Activated T-helper 1 cell treated with Interleukin-2 at 50 U/mL for 16 hours (primary cell): ENCODE results near the gene ATP6V0E1.

ENCODE experiments used
- DNase-seq: peaks from one replicate; pipeline ENCODE4 v3.0.0-alpha.2; 2020; ENCODE audit warnings: low read depth

The ATP6V0E1 gene

DNA sequence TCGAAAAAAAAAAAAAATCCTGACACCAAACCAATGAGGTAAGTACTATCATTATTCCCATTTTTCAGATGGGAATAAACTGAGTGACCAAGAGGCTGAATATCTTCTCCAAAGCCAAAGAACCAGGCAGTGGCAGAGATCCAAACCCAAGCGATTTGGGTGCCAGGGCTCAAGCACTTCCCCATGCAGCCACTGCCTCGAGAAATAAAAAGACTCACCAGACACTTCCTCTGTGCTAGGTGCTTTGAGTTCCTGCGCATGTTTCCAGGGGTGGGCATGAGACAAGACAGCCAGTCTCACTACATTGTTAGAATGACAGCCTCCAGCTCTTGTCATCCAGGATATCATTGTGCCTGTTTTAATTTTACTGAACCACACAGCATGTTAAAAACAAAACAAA, 26.6 kb upstream of the ATP6V0E1 start:
- no peak for DNase-seq

DNA sequence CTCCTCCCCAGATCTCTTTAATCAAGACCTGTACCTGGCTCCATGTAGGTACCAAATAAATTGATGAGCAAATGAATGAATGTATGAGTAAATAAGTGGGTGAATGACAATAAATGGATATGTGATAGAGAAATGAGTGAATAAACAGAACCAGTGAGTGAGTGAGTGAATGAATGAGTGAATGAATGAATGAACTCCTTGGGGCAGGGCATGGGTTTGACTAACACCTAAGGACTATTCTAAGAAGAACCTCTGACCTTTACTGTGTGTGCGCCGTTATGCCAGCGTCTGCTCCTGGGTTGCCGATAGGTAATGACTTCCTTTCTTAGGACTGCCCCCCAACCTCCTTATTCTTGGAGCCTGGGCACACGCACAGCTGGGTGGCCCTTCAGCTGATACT, 26.1 kb upstream of the ATP6V0E1 start:
- DNase-seq, result no peak

DNA sequence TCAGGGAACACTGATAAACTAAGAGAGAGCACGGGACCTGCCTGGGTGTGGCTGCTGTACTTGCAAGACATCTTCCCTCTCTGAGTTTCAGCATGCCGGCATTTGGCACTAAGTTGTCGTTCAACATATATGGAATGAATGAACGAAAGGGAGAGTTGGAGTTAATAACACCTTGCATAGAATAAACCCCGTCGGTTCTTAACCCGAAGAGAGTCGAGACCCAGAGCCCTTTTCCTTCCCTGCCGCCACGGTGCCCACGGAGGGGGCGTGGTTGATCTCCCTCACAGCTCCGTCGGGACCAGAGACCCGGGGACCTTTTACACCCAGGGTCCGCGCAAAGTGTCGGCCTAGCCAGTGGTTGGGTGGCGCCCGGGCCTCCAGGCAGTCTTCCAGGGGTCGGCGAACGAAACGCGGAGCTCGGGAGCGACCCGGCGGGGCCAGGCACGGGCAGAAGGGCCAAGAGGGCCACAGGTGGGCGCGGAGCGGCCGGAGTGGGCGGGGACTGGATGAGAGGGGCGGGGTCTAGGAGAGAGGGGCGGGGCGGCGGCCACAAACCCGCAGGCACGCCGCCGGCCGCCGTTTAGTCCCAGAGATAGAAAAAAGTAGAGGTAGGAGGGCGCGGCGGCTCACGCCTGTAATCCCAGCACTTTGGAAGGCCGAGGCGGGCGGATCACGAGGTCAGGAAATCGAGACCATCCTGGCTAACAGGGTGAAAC, 25.1 kb upstream of the ATP6V0E1 start:
- DNase-seq, result peak; percentile 50

DNA sequence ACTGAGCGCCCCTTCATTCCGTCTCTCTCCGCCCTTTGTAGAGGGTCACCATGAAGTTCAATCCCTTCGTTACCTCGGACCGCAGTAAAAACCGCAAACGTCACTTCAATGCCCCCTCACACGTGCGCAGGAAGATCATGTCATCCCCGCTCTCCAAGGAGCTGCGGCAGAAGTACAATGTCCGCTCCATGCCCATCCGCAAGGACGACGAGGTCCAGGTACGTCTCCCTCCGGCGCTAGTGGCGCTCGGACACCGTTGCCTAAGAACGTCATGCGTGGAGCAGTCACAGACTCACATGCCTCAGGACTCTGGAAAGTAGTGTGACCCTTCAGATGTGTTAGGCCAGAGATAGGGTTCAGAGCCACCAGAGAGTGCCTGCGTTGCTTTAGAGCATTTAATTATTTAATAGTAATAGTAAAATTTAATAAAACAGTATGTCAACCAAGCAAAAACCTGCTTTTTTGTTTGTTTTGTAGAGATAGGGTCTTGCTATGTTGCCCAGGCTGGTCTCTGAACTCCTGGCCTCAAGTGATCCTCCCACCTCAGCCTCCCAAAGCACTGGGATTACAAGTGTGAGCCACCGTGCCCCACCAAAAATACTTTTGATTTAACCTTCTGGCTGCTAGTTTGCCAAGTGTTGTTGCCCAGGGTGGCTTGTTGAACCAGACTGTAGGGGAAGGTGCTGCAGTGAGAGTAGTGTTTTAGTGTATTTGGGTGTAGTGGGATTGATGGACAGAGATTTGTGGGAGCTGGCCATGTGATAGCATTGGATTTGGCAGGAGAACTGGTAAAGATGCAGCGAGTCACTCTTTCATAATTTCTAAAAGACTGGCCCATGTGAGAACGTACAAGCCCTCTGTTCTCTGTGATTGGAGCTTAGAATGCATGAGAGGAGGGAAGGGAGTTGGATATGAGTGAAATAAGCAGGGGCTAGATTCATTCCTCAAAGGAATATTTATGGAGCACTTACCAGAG, 23.5 kb upstream of the ATP6V0E1 start:
- no peak for DNase-seq

DNA sequence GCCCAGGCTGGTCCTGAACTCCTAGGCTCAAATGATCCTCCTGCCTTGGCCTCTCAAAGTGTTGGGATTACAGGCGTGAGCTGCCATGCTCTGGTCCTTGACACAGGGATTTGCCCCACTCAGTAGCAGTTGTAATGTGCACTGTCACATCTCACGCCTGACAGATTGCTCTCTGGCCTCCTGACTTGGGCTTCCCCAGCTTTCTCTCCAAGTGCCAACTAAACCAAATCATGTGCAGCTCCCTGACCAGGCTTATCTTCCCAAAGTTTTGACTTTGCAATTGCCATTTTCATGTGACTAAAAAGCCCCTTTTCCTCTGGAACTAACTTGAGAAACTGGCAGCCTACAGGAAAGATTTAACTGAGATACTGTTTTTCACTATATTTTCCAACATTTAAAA, 13.7 kb upstream of the ATP6V0E1 start:
- no peak for DNase-seq

DNA sequence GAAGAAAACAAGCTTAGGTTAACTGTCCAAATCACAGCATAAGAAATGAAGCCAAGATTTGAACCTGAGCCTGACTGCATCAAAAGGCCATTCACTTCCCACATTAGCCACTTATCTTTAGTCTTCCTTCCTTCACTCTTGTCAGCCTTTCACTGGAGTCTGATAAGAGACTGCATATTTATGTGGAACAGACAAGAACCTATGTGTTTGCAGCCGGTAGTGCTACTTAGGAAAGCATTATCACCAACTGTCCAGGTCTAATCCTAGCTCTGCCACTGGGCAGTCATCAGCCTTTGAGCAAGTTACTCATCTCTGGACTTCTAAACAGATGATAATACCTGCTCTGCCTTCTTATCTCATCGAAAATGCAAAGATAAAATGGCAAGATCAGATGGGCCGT, 12.1 kb upstream of the ATP6V0E1 start:
- no peak for DNase-seq

DNA sequence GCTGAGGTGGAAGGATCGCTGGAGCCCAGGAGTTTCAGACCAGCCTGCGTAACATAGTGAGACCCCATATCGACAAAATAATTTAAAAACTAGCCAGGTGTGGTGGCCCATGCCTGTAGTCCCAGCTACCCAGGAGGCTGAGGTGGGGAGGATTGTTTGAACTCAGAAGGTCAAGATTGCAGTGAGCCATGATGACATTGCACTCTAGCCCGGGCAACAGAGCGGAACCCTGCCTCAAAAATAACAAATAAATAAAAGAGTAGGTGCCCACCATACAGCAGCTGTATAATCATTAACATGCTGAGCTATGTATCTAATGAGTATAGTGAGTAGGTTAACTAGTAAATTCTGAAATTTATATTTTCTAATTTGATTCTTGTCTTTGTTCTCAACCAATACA, 11.0 kb upstream of the ATP6V0E1 start:
- no peak for DNase-seq

DNA sequence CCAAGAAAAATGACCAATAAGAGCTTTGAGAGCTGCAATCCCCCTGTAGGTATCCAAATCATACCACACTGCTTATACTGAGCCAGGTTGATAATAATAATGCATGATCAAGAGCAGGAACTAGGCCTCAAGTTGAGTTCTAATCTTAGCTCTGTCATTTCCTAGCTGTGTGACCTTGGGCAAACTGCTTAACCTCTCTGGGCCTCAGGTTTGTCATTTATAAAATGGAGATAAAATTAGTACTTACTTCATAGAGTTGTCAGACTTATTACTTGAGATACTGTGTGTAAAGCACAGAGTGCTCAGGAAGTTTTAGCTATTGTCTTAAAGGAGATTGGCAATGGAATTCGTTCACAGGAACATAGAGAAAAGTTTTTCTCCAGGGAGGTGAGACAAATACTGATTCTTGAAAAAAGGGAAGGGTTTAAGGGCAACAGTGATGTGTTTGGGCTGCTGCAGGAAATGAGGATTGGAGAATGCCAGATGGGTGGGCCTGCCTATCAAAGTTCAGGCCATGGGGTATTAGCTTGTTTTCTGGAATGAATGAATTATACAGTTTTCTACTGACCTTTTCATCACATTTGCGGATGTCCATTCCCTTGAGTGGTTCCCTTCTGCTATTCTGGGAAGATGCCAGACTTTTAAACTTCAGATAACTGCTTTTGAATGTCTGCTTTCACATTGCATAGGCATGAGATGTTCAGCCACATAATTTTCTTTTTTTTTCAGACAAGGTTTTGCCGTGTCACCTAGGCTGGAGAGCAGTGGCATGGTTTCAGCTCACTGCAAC, 10.2 kb upstream of the ATP6V0E1 start:
- DNase-seq, result no peak

DNA sequence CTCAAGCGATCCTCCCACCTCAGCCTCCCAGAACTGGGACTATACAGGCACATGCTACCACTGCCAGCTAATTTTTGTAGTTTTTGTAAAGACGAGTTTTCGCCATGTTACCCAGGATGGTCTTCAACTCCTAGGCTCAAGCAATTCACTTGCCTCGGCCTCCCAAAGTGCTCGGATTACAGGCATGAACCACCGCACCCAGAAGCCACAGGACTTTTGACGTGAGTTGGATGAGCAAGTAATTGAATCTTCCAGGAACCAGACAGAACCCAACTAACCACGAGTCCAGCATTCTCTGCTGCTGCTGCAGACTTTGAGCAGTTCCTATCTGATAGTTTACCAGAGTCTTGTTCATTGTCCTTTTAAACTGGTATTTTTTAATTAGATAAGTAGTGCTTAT, 9.6 kb upstream of the ATP6V0E1 start:
- DNase-seq, result no peak

DNA sequence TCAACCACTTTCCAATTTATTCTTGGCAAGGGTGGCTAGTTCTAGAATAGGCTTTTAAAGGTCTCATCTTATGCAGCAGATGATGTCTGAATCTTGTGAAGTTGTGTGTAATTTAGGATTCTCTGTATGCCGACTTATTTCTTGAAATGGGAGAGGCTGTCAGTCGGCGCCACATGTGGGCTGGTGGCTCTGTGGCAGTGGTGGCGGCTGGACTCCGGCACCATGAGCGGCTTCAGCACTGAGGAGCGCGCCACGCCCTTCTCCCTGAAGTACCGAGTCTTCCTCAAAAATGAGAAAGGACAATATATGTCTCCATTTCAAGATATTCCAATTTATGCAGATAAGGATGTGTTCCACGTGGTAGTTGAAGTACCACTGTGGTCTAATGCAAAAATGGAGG, 8.3 kb upstream of the ATP6V0E1 start:
- no peak for DNase-seq

DNA sequence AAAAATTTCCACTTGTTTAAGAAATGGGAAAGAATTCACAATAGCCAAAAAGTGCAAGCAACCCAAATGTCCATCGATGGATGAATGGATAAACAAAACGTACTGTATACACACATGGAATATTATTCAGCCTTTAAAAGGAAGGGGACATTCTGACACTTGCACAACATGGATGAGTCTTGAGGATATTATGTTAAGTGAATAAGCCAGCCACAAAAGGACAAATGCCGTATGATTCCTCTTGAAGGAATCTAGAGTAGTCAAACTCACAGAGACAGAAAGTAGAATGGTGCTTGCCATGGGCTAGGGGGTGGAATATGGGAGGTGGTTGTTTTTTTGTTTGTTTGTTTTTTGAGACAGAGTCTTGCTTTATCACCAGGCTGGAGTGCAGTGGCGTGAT, 3.8 kb upstream of the ATP6V0E1 start:
- DNase-seq, result no peak

DNA sequence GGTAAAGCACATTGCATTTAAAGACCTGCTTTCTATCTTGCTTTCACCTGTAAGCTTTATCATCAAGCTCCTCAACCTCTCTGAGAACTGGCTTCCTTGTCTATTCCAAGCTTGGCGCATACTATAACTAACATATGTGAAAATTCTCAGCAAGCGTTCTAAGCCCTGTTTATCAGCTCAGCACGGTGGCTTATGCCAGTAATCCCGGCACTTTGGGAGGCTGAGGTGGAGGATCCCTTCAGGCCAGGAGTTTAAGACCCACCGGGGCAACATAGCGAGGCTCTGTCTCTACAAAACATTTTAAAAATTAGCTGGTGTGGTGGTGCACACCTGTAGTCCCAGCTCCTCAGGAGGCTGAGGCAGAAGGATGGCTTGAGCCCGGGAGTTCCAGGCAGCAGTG, 1.6 kb upstream of the ATP6V0E1 start:
- DNase-seq, result no peak

DNA sequence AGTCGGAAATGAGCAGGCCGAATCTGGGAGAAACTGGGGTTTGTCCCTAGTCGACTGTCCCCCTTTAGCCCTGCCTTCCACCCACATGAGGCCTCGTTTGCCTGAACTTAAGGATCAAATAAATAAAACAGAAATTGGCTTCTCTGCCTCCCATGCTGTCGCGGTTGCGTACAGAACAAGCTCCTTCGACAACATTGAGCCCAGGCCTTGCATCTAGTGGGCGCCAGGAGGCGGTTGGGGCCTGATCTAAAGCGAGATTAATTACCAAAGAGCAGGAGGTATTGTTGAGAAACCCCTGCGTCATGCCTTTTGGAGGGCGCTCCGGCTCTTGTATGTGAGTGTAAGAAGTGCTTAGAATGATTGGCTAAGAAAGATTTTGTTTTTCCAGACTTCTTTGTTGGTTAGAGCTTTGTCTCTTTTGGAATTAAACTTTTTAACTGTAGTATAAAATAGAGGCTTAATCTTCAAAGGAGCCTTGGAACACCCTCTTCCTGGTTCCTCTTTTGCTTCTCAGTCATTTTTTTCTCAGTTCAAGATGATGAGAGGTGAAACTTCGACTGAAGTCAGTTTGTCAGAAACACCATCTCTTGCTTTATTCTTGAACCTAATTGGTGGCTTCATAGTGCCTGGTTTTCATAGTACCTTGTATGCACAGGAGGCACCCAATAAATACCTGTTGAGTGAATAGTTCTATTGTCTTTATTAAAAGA, 828 bp downstream of the ATP6V0E1 start:
- DNase-seq, result peak; percentile 56

DNA sequence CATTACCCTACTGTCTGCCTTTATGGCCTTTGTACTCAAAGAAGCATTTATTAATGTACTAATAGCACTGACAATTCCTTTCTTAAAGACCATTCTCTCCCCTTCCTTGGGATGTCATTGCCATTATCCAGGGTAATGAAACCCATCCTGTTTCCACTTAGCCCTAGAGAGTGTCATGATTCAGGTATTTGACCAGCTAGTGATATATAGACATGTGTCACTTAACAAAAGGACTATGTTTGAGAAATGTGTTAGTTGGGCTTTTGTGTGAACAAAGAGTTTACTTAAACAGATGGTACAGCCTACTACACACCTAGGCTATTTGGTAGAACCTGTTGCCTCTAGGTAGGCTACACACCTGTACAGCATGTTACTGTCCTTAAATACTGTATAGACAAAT, 2.0 kb downstream of the ATP6V0E1 start:
- DNase-seq, result no peak

DNA sequence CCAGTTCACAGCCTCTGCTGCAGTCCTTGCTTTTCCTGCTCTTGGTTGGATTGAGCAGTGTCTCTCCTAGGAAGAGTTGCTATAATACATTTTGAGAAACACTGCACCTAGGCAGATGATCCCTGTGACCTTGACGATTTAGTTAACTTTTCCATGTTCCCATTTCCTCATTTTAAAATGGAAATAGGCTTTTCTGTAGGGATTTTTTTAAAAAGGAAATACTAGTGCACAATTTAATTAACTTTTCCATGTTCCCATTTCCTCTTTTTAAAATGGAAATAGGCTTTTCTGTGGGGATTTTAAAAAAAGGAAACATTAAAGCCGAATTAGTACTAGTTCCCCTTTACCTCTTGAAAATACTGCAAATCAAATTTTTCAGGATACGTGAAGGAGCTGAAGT, 4.7 kb downstream of the ATP6V0E1 start:
- DNase-seq, result no peak

DNA sequence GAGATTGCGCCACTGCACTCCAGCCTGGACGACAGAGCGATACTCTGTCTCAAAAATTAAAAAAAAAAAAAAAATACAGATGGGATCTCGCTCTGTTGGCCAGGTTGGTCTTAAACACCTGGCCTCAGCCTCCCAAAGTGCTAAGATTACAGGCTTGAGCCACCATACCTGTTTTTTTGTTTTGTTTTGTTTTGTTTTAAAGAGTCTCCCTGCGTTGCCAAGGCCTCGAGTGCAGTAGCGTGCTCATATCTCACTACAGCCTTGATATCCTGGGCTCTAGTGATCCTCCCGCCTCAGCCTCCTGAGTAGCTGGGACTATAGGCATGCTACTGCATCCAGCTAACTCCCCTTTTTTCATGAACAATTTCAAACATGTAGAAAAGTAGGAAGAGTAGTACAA, 7.2 kb downstream of the ATP6V0E1 start:
- DNase-seq, result no peak

DNA sequence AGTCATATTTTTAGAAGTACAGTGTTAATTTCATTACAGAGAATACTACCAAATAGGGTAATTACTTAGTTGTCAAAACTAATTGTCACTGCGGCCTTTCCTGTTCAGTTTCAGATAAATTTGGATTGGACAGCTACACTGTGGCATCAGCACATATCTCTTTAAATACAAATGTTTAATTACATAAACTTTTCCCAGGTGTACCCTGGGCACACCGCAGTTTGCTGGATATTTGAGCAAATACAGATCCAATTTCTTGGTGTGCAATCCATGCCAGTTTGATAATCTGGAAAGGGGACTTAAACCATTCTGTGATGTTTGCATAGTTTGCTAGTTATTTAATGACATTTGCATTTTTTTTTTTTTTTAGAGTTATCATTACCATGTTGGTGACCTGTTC, 10.8 kb downstream of the ATP6V0E1 start:
- no peak for DNase-seq

DNA sequence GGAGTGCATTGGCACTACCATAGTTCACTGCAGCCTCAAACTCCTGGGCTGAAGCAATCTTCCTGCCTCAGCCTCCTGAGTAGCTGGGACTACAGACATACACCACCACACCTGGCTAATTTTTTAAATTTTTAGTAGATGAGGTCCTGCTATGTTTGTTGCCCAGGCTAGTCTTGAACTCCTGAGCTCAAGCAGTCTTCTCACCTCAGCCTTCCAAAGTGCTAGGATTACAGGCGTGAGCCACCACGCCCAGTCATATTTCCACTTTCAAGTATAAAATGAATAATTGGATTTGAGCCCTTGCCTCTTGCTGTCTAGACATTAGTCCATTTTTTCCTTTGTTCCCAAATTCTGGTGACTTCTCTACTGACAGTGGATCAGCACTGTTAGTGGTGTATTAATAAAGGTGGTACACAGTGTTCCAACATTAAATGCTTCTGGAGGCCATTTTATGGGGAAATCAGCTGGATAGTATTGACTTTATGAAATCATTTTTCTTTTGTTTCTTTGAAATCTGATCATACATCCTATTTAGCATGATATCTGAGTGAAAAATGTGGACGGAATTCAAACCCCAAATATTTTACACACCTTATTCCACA, 15.9 kb downstream of the ATP6V0E1 start:
- no peak for DNase-seq

DNA sequence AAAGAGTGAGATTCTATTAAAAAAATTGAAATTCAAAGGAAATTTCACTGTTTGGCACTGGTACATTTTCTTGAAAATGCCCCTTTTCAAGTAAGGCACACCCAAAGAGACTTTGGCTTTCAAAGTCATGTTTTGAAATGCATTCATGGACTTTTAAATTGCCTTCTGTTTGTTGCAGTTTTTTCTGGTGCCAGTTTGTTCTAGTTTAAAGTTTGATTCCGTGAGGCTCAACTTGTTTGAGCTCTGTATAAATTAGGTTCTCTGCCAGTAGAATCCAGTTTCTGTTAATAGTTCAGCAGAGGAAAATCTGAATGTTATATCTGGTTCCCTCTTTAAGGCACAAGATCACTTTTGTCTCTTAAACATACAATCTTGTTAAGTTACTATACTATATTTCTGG, 16.4 kb downstream of the ATP6V0E1 start:
- no peak for DNase-seq

DNA sequence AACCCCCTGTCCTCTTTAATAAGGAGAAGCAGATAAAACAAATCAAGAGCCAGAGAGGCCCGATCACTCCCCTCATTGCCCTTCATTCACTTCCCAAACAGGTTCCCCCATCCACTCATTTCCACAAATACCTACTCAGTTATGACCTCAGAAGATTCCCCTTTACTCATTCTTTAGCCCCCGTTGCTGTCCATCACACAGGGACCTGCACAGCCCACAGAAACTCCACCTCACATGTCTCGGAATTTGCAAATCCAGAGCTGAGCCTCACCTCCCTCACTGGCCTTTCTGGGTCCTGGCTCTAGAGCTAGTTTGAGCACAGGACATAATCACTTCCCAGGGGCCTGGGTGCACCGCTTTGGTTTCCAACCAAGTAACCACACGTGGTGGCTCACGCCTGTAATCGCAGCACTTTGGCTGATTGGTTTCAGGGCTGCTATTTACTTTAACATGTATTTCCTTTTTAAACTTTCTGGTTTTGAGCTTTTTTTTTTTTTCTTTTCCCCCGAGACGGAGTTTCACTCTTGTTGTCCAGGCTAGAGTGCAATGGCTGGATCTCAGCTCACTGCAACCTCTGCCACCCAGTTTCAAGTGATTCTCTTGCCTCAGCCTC, 17.8 kb downstream of the ATP6V0E1 start:
- DNase-seq, result no peak

DNA sequence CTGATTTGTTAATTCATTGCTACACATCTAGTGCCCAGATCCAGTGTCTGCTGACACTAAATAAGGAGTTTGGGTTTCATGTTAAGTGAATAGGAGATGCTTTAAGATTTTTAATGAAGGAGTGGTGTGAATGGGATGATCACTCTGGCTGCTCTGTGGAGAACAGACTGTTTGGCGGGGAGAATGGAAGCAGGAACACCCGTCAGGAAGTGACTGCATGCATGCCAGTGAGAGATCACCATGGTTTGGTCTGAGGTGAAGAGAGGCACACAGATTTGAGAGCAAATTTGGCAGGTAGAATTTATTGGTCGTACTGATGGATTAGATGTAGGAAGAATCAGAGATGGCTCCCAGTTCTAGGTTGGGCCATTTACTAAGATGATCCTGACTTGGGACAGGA, 19.8 kb downstream of the ATP6V0E1 start:
- no peak for DNase-seq
